Mesothelial cell of epicardium (in vitro differentiated cells): ENCODE measurements around the gene TFPI2. TPM values are rescaled to one million over a fixed set of nuclear protein-coding genes. Genes with fewer than 3 reads are reported as not detected.

Experiments
- DNase-seq, 2 experiments: peaks; one replicate each; pipeline ENCODE4 v3.0.0; 2021; ENCODE audit warnings: low spot score in 2 of 2; ENCODE audit not compliant: unreplicated experiment in 2 of 2
- H3K27ac Mint-ChIP-seq: 2 replicates; pipeline ENCODE4 v1.8.0; 2021; ENCODE audit warnings: mixed read lengths
- H3K27me3 Mint-ChIP-seq: 2 replicates; pipeline ENCODE4 v1.8.0; 2021; ENCODE audit warnings: low read depth, mixed read lengths
- H3K36me3 Mint-ChIP-seq: 2 replicates; pipeline ENCODE4 v1.8.0; 2021; ENCODE audit warnings: mixed read lengths
- H3K4me1 Mint-ChIP-seq: 2 replicates; pipeline ENCODE4 v1.8.0; 2021; ENCODE audit warnings: mixed read lengths
- H3K4me3 Mint-ChIP-seq: 2 replicates; pipeline ENCODE4 v1.8.0; 2021; ENCODE audit warnings: mild to moderate bottlenecking, moderate library complexity, mixed read lengths
- H3K9me3 Mint-ChIP-seq: 2 replicates; pipeline ENCODE4 v1.8.0; 2021; ENCODE audit warnings: mixed read lengths
- CTCF ChIP-seq: fragments of 200-600 bp; sonication (generic); IDR thresholded peaks from one replicate; pipeline ENCODE4 v1.5.0; 2021; ENCODE audit warnings: antibody characterized with exemption; ENCODE audit not compliant: unreplicated experiment
- total RNA-seq: library from RNA; stranded (reverse); gene quantifications from 3 replicates; pipeline ENCODE4 v1.2.1, GENCODE V29; 2021

TFPI2 gene
- total RNA-seq, 1 donor from 2014 or later = 69.4 TPM

GRCh38 chr7:93851536-93851935 is 39.0 kb downstream of the TFPI2 start:
- TF ChIP-seq CTCF = no peak
- no peak overlapping the region for H3K4me3 Mint-ChIP-seq
- H3K9me3 Mint-ChIP-seq = no peaks in the 10 kb centered on the region
- no peak overlapping the region for H3K27ac Mint-ChIP-seq
- peaks cover 2% of the 10 kb centered on the region for H3K4me1 Mint-ChIP-seq
- no peak for DNase-seq
- H3K36me3 Mint-ChIP-seq = no peaks in the 10 kb centered on the region
- no peaks in the 10 kb centered on the region for H3K27me3 Mint-ChIP-seq

- no peak overlapping the region for H3K27ac Mint-ChIP-seq
Observed at GRCh38 chr7:93843260-93843659, 47.3 kb downstream of the TFPI2 start.

DNA sequence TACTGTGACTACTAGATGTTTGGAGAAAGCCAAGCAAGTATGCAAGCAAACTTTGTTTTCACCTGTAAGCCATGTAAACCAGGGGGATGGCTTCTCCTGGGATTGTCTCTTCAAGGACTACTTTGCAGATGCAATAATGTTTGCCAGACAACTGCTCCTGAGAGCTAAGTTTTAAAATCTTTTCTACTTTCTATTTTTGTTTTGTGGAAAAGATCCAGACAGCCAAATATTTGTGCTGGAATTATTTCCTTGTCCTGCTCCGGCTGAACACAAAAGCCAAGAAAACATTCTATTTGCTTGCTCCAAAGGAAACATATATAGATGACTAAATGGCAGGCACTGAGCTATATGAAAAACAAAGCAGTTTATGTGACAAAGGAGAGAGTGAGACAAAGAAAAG is 51.6 kb downstream of the TFPI2 start:
- peaks cover 11% of the 10 kb centered on the region for H3K27me3 Mint-ChIP-seq
- H3K9me3 Mint-ChIP-seq = no peaks in the 10 kb centered on the region
- TF ChIP-seq CTCF = no peak
- peaks cover 2% of the 10 kb centered on the region for H3K4me1 Mint-ChIP-seq
- no peak overlapping the region for H3K4me3 Mint-ChIP-seq
- no peak for DNase-seq
- no peak overlapping the region for H3K27ac Mint-ChIP-seq
- no peaks in the 10 kb centered on the region for H3K36me3 Mint-ChIP-seq

More at GRCh38 chr7:93843260-93843659, 47.3 kb downstream of the TFPI2 start:
- Mint-ChIP-seq H3K4me3 (no peak overlapping the region), H3K4me1 (peaks cover 2% of the 10 kb centered on the region), H3K27me3 (peaks cover 2% of the 10 kb centered on the region), H3K9me3 (no peaks in the 10 kb centered on the region), H3K36me3 (no peaks in the 10 kb centered on the region)
- no peak for TF ChIP-seq CTCF
- DNase-seq = no peak

- no peak for TF ChIP-seq CTCF
Observed at GRCh38 chr7:93837245-93837644, 53.3 kb downstream of the TFPI2 start.

DNA sequence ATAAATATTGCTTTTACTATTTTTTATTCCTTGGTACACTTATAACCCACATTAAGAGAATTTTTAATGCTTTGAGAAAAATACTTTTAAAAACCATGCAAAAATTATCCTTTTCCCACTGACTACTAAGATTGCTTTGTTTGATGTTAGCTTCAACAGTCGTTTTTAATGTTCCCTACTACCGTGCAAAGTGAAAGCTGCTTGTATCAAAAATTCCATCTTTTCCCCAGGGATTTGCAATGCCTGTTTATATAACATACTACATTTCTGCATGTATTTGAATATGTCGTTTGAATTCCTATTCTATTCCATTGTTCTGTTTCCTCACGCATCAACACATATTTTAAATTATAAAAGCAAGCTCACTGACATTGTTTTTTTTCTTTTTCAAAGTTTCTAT is 54.4 kb downstream of the TFPI2 start:
- no peak overlapping the region for H3K4me3 Mint-ChIP-seq

More at GRCh38 chr7:93837245-93837644, 53.3 kb downstream of the TFPI2 start:
- H3K27me3 Mint-ChIP-seq = peaks cover 11% of the 10 kb centered on the region
- H3K4me1 Mint-ChIP-seq = no peaks in the 10 kb centered on the region
- no peaks in the 10 kb centered on the region for H3K9me3 Mint-ChIP-seq
- H3K27ac Mint-ChIP-seq = no peak overlapping the region
- H3K36me3 Mint-ChIP-seq = no peaks in the 10 kb centered on the region
- no peak for DNase-seq
- no peak overlapping the region for H3K4me3 Mint-ChIP-seq

More for the DNA sequence above, 54.4 kb downstream of the TFPI2 start:
- Mint-ChIP-seq H3K27ac (no peak overlapping the region), H3K27me3 (peaks cover 11% of the 10 kb centered on the region), H3K4me1 (no peaks in the 10 kb centered on the region), H3K9me3 (no peaks in the 10 kb centered on the region), H3K36me3 (no peaks in the 10 kb centered on the region)
- TF ChIP-seq CTCF = no peak
- no peak for DNase-seq
